Measurements from ENCODE around the gene SLC35F3. TPM values are rescaled to one million over a fixed set of nuclear protein-coding genes. Genes with fewer than 3 reads are reported as not detected.

SLC35F3 gene
- total RNA-seq, 2 donors from 2014 or later = 14.4 to 14.8 TPM

DNA sequence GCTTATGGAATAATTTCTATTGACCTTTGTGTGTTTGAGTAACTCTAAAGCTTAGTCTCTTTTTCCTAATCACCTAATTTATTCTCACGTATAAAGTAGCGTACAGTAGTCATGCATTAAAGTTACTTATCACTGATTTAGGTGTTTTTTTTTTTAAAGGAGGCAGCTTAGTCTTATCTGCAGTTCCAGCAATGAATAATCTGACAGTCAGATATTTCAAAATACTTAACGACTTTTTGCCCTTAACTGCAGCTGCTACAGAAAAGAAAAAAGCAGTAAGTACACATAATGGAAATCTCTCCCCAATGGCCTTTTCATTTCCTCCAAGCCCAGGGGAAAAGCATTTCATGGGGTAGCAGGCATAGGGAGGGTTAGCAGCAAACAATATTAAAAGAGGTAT is 54.6 kb downstream of the SLC35F3 start:
- Histone ChIP-seq H3K36me3 (ENCODE audit: control insufficient read depth, insufficient read depth, low read length) (no peaks in the 10 kb centered on the region), H3K9ac (ENCODE audit: extremely low read depth, low read length, poor library complexity, severe bottlenecking) (no peak overlapping the region), H3K27me3 (ENCODE audit: control insufficient read depth, insufficient read depth, low read length, poor library complexity, severe bottlenecking) (no peaks in the 10 kb centered on the region), H3K4me1 (ENCODE audit: control insufficient read depth, insufficient read depth, low read length) (no peaks in the 10 kb centered on the region), H3K9me3 (ENCODE audit: control insufficient read depth, low read length) (peaks cover 7% of the 10 kb centered on the region), H3K4me3 (ENCODE audit: low read length) (no peak overlapping the region), H3K27ac (ENCODE audit: low read depth, low read length) (no peak overlapping the region)
- DNase-seq = no peak
- 90 to 92% methylated on average over 3 of the region's 3 CpGs for WGBS, 2 experiments (ENCODE audit: insufficient coverage in 1 of 2, insufficient read length in 1 of 2)
- TF ChIP-seq, protein P1, sequence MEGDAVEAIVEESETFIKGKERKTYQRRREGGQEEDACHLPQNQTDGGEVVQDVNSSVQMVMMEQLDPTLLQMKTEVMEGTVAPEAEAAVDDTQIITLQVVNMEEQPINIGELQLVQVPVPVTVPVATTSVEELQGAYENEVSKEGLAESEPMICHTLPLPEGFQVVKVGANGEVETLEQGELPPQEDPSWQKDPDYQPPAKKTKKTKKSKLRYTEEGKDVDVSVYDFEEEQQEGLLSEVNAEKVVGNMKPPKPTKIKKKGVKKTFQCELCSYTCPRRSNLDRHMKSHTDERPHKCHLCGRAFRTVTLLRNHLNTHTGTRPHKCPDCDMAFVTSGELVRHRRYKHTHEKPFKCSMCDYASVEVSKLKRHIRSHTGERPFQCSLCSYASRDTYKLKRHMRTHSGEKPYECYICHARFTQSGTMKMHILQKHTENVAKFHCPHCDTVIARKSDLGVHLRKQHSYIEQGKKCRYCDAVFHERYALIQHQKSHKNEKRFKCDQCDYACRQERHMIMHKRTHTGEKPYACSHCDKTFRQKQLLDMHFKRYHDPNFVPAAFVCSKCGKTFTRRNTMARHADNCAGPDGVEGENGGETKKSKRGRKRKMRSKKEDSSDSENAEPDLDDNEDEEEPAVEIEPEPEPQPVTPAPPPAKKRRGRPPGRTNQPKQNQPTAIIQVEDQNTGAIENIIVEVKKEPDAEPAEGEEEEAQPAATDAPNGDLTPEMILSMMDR (conservative IDR thresholded peaks at IDR 0.05) = no peak
- Mint-ChIP-seq H3K9me3 (peaks cover 5% of the 10 kb centered on the region), H3K4me3 (no peak overlapping the region), H3K27ac (no peak overlapping the region), H3K4me1 (no peaks in the 10 kb centered on the region), H3K36me3 (ENCODE audit: low read depth) (no peaks in the 10 kb centered on the region), H3K27me3 (ENCODE audit: insufficient read depth) (peaks cover 5% of the 10 kb centered on the region)

DNA sequence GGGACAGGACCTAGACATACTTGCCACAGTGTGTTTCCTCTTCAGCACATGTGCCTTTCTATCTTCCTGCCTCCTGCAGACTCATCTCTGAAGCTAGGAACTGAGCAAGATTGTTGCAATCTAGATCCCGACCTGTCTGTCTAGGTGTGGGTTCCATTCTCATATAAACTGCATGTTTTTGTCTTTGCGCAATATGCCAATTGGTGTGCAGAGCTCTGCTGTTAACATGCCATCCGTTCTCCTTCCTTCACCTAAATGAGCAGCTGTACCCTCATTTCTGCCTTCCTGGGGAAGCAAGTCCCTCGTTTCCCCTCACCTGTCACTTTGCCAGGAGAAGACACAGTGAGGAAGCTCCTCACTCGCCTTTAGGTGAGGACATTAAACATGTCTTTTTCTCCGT is 55.5 kb downstream of the SLC35F3 start:
- no peaks in the 10 kb centered on the region for H3K36me3 ChIP-seq (ENCODE audit: control insufficient read depth, insufficient read depth, low read length)
- H3K4me3 Mint-ChIP-seq = no peak overlapping the region
- H3K27ac Mint-ChIP-seq = no peak overlapping the region
- DNase-seq = no peak
- 88 to 93% methylated on average over 6 of the region's 6 CpGs for WGBS, 2 experiments (ENCODE audit: insufficient coverage in 1 of 2, insufficient read length in 1 of 2)
- no peak overlapping the region for H3K27ac ChIP-seq (ENCODE audit: low read depth, low read length)
- no peaks in the 10 kb centered on the region for H3K4me1 Mint-ChIP-seq
- no peak overlapping the region for H3K9ac ChIP-seq (ENCODE audit: extremely low read depth, low read length, poor library complexity, severe bottlenecking)
- peaks cover 6% of the 10 kb centered on the region for H3K36me3 Mint-ChIP-seq (ENCODE audit: low read depth)
- TF ChIP-seq, protein P1 (conservative IDR thresholded peaks at IDR 0.05) = no peak
- peaks cover 11% of the 10 kb centered on the region for H3K9me3 Mint-ChIP-seq
- no peaks in the 10 kb centered on the region for H3K4me1 ChIP-seq (ENCODE audit: control insufficient read depth, insufficient read depth, low read length)
- peaks cover 13% of the 10 kb centered on the region for H3K9me3 ChIP-seq (ENCODE audit: control insufficient read depth, low read length)
- peaks cover 5% of the 10 kb centered on the region for H3K27me3 Mint-ChIP-seq (ENCODE audit: insufficient read depth)
- H3K4me3 ChIP-seq (ENCODE audit: low read length) = no peak overlapping the region
- H3K27me3 ChIP-seq (ENCODE audit: control insufficient read depth, insufficient read depth, low read length, poor library complexity, severe bottlenecking) = no peaks in the 10 kb centered on the region

DNA sequence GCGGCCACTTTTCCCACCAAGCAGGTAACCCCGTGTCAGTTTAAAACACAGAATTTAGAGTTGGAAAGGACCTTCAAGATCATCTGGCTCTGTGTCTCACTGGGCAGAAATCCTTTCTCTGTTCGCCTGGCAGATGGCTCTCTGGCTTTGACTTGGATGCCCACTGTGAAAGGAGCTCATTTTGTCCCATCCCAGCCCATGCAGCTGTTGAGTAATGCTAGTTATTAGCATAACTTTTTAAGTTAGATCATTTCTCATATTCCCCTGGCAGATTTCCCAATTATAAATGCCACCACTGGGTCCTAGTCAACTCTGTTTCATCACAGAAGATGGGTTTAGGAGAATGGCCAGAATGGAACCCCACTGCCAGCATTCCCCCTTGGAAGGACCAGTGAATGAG is 55.9 kb downstream of the SLC35F3 start:
- TF ChIP-seq, protein P1 (conservative IDR thresholded peaks at IDR 0.05) = no peak
- peaks cover 5% of the 10 kb centered on the region for H3K27me3 Mint-ChIP-seq (ENCODE audit: insufficient read depth)
- no peaks in the 10 kb centered on the region for H3K4me1 Mint-ChIP-seq

More for the DNA sequence above, 55.9 kb downstream of the SLC35F3 start:
- H3K27me3 ChIP-seq (ENCODE audit: control insufficient read depth, insufficient read depth, low read length, poor library complexity, severe bottlenecking) = no peaks in the 10 kb centered on the region
- no peaks in the 10 kb centered on the region for H3K4me1 ChIP-seq (ENCODE audit: control insufficient read depth, insufficient read depth, low read length)
- Mint-ChIP-seq H3K27ac (no peak overlapping the region), H3K9me3 (peaks cover 11% of the 10 kb centered on the region), H3K36me3 (ENCODE audit: low read depth) (peaks cover 6% of the 10 kb centered on the region), H3K4me3 (no peak overlapping the region)
- no peak overlapping the region for H3K9ac ChIP-seq (ENCODE audit: extremely low read depth, low read length, poor library complexity, severe bottlenecking)
- WGBS, 2 experiments (ENCODE audit: insufficient coverage in 1 of 2, insufficient read length in 1 of 2) = 93 to 100% methylated on average over 3 of the region's 3 CpGs
- no peaks in the 10 kb centered on the region for H3K36me3 ChIP-seq (ENCODE audit: control insufficient read depth, insufficient read depth, low read length)
- H3K27ac ChIP-seq (ENCODE audit: low read depth, low read length) = no peak overlapping the region
- H3K4me3 ChIP-seq (ENCODE audit: low read length) = no peak overlapping the region
- DNase-seq = no peak
- H3K9me3 ChIP-seq (ENCODE audit: control insufficient read depth, low read length) = peaks cover 17% of the 10 kb centered on the region
